Psoas muscle (tissue), 8 donors: ENCODE measurements around the gene ATP6V1F. TPM values are rescaled to one million over a fixed set of nuclear protein-coding genes. Genes with fewer than 3 reads are reported as not detected.

Experiments used
- ATAC-seq, 4 donors: fragments of 200-7000 bp; cut with Tn5 transposase; one replicate each; pipeline ENCODE4 v1.9.1; 2020; ENCODE audit warnings: moderate library complexity in 3 of 4, mild to moderate bottlenecking in 2 of 4
- DNase-seq, 2 donors: peaks; one replicate each; pipeline ENCODE4 v3.0.0-alpha.2; 2020
- H3K27ac ChIP-seq: fragments of 200-600 bp; one replicate; pipeline ENCODE4 v1.8.0; 2022
- H3K27me3 ChIP-seq, 3 donors: fragments of 200-600 bp in 1 of 3; one replicate each; pipeline versions ENCODE4 v1.6.1 to v1.8.0; 2013 to 2022; ENCODE audit warnings: low read length in 2 of 3, mild to moderate bottlenecking in 2 of 3, moderate library complexity in 1 of 3; ENCODE audit not compliant: insufficient read depth in 3 of 3
- H3K36me3 ChIP-seq, 2 donors: fragments of 200-600 bp in 1 of 2; one replicate each; pipeline versions ENCODE4 v1.6.1 to v1.8.0; 2013 to 2022; ENCODE audit warnings: low read depth in 1 of 2, mild to moderate bottlenecking in 1 of 2, moderate library complexity in 1 of 2; ENCODE audit not compliant: insufficient read depth in 1 of 2
- H3K4me1 ChIP-seq: fragments of 200-600 bp; one replicate; pipeline ENCODE4 v1.8.0; 2022
- H3K4me3 ChIP-seq: fragments of 200-600 bp; one replicate; pipeline ENCODE4 v1.8.0; 2022; ENCODE audit warnings: mild to moderate bottlenecking
- H3K9me3 ChIP-seq: fragments of 200-600 bp; one replicate; pipeline ENCODE4 v1.8.0; 2022
- WGBS, 3 donors: extraction: QIAGEN DNeasy Blood & Tissue Kit; methylation state at CpG; one replicate each; pipeline versions ENCODE4 v1.1.6 to v1.1.7; 2013; 5-methylcytosine and 5-hydroxymethylcytosine counted together
- intact Hi-C, 2 donors: fragments of 100-400 bp; cut with DNase I; formaldehyde crosslinking; loops; one replicate each; pipeline versions ENCODE4 v1.11.0 to v1.14.2; 2022
- polyA plus RNA-seq, 3 donors: library from polyadenylated mRNA; stranded (reverse); fragments of 200-250 nt; gene quantifications; one replicate each; pipeline ENCODE4 v1.2.3, GENCODE V29; 2013
- total RNA-seq, 4 donors: library from RNA; stranded (reverse); fragmentation: NEBNext Ultra II Directional in 2 of 4; extraction: Animal tissue kit (Norgen Biotek cat#: 25700) in 2 of 4; gene quantifications; one replicate each; pipeline versions ENCODE4 v1.2.1 to v1.2.4, GENCODE V29; 2021 to 2023
- TF ChIP-seq, protein P1 (sequence below): fragments of 200-600 bp; IDR thresholded peaks from one replicate; pipeline ENCODE4 v1.8.0; 2022; ENCODE audit warnings: antibody characterized with exemption
- donor health status: healthy with polysubstance abuse.
- donor health status: DM: no; HTN: no; CAD: no; lungs with moderate emphysema.
- donor health status: Bipolar disorder and iron deficiency.
- donor health status: healthy.
- donor health status: DM: yes; HTN: yes; CAD: no.
- donor health status: DM: no; HTN: no; CAD: no.
- donor health status: DM: no; HTN: no; CAD: no.
- donor health status: DM: yes; HTN: yes; CAD: no.

Gene ATP6V1F
- total and polyA plus RNA-seq, 7 donors: 103 to 210 (median 143) TPM

DNA sequence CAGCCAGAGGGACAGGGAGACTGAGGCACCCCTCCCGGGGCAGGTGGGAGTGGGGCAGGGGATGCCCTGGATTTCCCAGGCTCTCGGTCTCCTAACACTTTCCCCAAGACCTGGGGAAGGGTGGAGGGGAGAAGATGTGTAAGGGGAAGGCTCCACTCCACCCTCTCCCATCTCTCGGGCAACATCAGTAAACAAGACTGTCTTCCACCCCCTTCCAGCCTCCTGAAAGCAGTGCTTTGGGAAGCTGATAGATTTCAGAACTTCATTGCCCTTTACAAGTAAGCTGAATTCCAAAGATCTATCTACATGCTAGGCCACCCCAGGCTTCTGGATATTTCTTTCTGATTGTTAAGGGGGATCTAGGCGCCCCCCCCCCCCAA, 28.7 kb upstream of the ATP6V1F start:
- intact Hi-C loops: loop anchor here in 1 of 2 donors (5.0 kb wide), 1 partner anchor 92 kb away; no protein-coding TSS in a partner anchor

DNA sequence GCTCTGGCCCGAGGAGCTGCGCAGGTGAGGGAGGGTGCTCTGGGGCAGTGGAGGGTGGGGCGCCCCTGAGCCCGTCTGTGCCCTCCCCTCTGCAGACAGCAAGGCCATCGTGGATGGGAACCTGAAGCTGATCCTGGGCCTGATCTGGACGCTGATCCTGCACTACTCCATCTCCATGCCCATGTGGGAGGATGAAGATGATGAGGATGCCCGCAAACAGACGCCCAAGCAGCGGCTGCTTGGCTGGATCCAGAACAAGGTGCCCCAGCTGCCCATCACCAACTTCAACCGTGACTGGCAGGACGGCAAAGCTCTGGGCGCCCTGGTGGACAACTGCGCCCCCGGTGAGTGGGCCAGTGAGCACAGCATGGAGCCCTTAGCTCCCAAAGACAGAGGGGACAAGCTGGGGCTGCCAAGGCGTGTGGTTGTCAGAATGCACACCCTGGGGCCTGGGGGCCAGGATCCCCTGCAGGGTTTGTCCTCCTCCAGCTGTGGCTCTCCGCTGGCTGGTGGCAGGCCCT, 27.4 kb upstream of the ATP6V1F start:
- H3K27me3 ChIP-seq: no peaks in the 10 kb centered on the region
- peak overlapping the region; percentile 89 for H3K4me3 ChIP-seq
- peaks cover 50% of the 10 kb centered on the region for H3K4me1 ChIP-seq
- no peaks in the 10 kb centered on the region for H3K9me3 ChIP-seq
- ATAC-seq: no peak
- H3K36me3 ChIP-seq: peaks cover 4 to 94% of the 10 kb centered on the region in 2 donors
- H3K27ac ChIP-seq: peak overlapping the region; percentile 100
- 41 to 56% (median 42%) methylated on average over 16 of the region's 16 CpGs for WGBS, 3 donors
- TF ChIP-seq, protein P1, sequence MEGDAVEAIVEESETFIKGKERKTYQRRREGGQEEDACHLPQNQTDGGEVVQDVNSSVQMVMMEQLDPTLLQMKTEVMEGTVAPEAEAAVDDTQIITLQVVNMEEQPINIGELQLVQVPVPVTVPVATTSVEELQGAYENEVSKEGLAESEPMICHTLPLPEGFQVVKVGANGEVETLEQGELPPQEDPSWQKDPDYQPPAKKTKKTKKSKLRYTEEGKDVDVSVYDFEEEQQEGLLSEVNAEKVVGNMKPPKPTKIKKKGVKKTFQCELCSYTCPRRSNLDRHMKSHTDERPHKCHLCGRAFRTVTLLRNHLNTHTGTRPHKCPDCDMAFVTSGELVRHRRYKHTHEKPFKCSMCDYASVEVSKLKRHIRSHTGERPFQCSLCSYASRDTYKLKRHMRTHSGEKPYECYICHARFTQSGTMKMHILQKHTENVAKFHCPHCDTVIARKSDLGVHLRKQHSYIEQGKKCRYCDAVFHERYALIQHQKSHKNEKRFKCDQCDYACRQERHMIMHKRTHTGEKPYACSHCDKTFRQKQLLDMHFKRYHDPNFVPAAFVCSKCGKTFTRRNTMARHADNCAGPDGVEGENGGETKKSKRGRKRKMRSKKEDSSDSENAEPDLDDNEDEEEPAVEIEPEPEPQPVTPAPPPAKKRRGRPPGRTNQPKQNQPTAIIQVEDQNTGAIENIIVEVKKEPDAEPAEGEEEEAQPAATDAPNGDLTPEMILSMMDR: no peak
- intact Hi-C loops: no loop called here
- peak; percentile 25 to 51 for DNase-seq

More for the DNA sequence above, 28.7 kb upstream of the ATP6V1F start:
- 14 to 26% (median 16%) methylated on average over 2 to 4 of the region's 4 CpGs for WGBS, 3 donors
- Histone ChIP-seq H3K36me3 (peaks cover 4 to 80% of the 10 kb centered on the region in 2 donors), H3K9me3 (no peaks in the 10 kb centered on the region), H3K4me3 (peak overlapping the region; percentile 89), H3K27ac (peak overlapping the region; percentile 100), H3K4me1 (peaks cover 45% of the 10 kb centered on the region), H3K27me3 (no peaks in the 10 kb centered on the region)
- DNase-seq (no peak), ATAC-seq (no peak)
- TF ChIP-seq, protein P1: no peak

DNA sequence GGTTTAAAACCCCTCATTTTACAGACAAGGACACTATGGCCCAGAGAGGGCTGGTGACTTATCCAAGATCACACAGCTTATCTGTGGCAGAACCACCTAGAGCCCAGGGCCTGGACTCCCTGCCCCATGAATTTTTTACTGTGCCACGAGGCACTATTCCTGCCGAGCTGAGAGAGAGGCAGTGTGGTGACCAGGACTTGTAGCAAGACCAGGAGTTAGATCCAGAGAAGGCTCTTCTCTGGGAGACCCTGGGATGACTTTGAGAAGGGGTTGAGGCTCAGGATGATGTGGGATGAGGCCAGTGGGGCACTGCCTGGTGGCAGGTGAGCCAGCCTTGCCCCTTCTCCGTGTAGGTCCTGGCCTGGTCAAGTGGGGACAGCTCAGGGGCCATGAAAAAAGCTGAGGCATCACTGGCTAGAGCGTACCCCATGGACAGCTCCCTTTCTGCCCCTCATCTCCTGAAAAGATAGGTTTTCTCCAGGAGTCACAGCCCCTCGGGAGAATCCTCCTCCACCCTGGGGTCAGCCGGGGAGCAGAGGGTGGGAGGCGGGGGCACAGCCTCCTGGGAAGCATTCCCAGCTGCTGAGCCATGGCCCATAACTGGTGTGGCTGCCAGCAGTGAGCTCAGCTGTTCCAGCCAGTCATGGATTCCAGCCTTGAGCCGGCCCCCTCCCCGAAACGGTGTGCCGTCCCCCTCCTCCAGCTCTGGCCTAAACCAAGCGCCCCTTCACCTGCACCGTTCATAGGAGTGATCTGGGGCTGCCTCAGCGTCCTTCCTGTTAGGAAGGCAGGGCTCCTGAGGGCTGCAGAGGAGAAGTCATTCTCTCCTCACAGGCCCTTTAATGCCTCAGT, 26.6 kb upstream of the ATP6V1F start:
- DNase-seq: peak; percentile 65 to 88

DNA sequence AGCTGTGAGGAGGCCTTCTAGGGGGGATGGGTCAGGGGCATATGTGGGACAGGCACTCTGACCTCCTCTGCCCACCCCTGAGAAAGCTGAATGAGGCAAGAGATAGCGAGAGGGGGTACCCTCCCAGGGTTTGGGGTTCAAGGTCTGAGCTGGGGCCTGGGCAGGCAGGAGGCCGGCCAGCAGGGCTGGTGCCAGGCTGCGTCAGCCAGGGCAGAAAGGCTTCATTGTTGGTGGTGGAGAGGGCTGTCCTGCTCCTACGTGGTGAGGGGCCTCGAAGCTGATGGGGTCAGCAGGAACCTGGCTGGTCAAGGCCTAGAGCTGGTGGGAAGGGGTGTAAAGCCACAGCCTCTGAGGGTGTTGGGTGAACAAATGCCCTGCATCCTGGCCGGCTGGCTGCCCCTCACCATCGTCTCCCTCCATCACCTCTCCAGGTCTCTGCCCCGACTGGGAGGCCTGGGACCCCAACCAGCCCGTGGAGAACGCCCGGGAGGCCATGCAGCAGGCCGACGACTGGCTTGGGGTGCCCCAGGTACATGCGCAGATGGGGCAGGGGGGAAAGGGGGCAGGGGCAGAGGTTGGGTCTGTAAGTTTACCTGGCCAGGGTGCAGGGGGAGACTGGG, 25.8 kb upstream of the ATP6V1F start:
- peak in 1 of 2 donors; percentile 62 for DNase-seq
- no peaks in the 10 kb centered on the region for H3K9me3 ChIP-seq
- H3K4me3 ChIP-seq: peak overlapping the region; percentile 89
- peaks cover 0 to 97% of the 10 kb centered on the region in 2 donors for H3K36me3 ChIP-seq
- H3K4me1 ChIP-seq: peaks cover 50% of the 10 kb centered on the region
- intact Hi-C loops: loop anchor here in 1 of 2 donors (1.0 kb wide), 1 partner anchor 15 kb away; no protein-coding TSS in a partner anchor
- WGBS, 3 donors: 53 to 66% (median 56%) methylated on average over 13 to 14 of the region's 14 CpGs
- H3K27ac ChIP-seq: peak overlapping the region; percentile 100
- no peaks in the 10 kb centered on the region for H3K27me3 ChIP-seq
- ATAC-seq: no peak
- TF ChIP-seq, protein P1: no peak

More for the DNA sequence above, 26.6 kb upstream of the ATP6V1F start:
- H3K36me3 ChIP-seq: peaks cover 4 to 97% of the 10 kb centered on the region in 2 donors
- WGBS, 3 donors: 27 to 34% (median 29%) methylated on average over 14 of the region's 14 CpGs
- H3K4me3 ChIP-seq: peak overlapping the region; percentile 89
- intact Hi-C loops: loop anchor here in 1 of 2 donors (1.0 kb wide), 1 partner anchor 16 kb away; no protein-coding TSS in a partner anchor
- peak; percentile 13 to 40 (median 26) for ATAC-seq
- peak overlapping the region; percentile 100 for H3K27ac ChIP-seq
- H3K27me3 ChIP-seq: no peaks in the 10 kb centered on the region
- H3K9me3 ChIP-seq: no peaks in the 10 kb centered on the region
- TF ChIP-seq, protein P1: no peak
- H3K4me1 ChIP-seq: peaks cover 50% of the 10 kb centered on the region
